C4-2B (cell line): ENCODE results near the gene NPTXR.

Source experiments
- H3K27ac ChIP-seq: fragments of 450-650 bp; 2 replicates; pipeline ENCODE4 v1.5.1; 2017
- ZFX ChIP-seq: fragments of 450-650 bp; IDR thresholded peaks from 2 replicates; pipeline ENCODE4 v1.6.1; 2017
- TF ChIP-seq, protein P1 (sequence below): fragments of 450-650 bp; conservative IDR thresholded peaks from 2 replicates; pipeline ENCODE4 v1.5.1; 2017; ENCODE audit warnings: mild to moderate bottlenecking

NPTXR gene

GRCh38 chr22:38799265-38800002 lies 44.4 kb downstream of the NPTXR start:
- TF ChIP-seq, protein P1, sequence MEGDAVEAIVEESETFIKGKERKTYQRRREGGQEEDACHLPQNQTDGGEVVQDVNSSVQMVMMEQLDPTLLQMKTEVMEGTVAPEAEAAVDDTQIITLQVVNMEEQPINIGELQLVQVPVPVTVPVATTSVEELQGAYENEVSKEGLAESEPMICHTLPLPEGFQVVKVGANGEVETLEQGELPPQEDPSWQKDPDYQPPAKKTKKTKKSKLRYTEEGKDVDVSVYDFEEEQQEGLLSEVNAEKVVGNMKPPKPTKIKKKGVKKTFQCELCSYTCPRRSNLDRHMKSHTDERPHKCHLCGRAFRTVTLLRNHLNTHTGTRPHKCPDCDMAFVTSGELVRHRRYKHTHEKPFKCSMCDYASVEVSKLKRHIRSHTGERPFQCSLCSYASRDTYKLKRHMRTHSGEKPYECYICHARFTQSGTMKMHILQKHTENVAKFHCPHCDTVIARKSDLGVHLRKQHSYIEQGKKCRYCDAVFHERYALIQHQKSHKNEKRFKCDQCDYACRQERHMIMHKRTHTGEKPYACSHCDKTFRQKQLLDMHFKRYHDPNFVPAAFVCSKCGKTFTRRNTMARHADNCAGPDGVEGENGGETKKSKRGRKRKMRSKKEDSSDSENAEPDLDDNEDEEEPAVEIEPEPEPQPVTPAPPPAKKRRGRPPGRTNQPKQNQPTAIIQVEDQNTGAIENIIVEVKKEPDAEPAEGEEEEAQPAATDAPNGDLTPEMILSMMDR, result no peak
- no peak for TF ChIP-seq ZFX
- H3K27ac ChIP-seq, result no peak overlapping the region

DNA sequence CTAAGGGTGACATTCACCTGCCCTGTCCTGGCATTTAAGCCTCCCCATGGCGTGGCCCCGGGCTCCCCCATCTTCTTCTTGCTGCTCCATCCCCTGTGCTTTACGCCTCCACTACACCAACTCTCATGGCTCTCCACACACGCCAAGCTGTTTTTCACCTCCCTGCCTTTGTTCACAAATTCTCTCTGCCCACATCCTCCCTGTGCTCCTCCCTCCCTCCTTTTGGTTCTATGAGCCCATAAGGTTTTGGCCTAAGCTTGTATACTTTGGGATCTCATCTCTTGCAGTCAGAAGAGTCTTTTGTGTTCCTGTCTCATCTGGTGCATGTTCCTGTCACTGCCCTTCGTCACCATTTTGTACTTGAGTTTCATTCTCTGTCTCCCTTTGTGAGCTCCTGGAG lies 45.3 kb downstream of the NPTXR start:
- H3K27ac ChIP-seq, result no peak overlapping the region
- TF ChIP-seq, protein P1, result no peak
- no peak for TF ChIP-seq ZFX

DNA sequence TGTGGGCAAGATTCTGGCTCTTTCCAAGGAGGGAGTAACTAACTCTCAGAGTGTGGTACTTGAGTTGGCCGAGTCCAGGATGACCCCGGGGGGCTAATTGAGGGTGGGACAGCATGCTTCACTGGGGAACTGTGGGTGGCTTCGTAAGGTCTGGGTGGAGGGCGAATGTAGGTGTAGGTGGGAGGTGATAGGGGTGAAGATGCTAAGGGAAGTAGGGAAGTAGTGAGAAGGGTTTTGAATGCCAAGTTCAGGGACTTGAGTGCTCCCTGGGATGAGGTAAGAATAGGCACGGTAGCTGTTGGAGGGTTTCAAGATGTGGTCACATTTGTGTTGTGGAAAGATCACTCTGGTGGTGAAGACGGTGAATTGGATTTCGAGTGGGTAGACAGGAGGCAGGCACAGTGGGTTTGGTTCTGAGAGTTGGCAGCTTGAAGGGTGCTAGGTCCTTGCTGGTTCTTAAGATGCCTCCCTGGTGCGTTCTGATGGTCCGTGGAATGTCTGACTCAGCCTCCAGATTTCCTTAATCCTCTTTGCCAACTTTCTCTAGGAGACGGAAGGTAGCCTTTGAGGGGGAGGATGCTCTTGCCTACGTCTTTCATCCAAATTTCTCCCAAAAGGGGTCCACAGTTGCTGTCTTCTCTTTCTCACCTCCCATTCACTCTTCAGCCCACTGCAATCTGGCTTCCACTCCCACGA lies 47.4 kb downstream of the NPTXR start:
- no peak overlapping the region for H3K27ac ChIP-seq
- TF ChIP-seq ZFX, result no peak
- TF ChIP-seq, protein P1, result no peak

GRCh38 chr22:38795569-38795968 lies 48.3 kb downstream of the NPTXR start:
- TF ChIP-seq, protein P1, result no peak
- no peak for TF ChIP-seq ZFX
- no peak overlapping the region for H3K27ac ChIP-seq

DNA sequence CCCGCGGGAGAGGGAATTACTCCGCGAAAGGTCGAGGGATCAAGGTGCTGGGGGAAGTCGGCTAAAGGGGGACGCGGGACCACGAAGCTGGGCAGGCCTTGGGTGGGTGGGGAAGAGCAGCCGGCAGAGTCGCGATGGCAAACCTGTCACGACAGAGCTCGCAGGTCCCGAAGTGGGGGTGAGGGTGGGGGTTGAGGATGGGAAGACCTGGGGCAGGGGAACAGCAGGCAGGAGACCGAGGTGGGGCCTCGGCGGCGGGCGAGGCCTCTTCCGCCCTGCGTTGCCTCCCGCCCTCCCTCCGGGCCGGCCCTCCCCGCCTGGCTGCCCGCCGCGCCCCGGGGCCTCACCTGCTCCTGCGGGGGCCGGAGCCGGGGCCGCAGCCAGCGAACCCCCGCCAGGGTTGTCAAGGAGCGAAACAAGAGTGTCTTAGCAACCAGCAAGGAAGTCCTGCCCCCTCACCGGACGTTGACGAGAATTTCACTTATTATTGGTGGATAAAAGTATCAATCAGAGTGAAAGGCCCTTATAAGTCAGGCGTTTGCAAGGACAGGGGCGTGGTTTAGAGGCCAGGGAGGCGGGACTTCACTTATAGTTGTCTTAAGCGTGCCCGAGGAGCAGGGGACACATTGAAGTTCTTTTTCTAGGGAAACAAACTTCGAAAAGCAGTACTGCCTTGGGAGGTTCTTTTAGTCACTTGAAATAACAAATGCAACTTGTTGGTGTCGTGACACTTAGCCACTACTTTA lies 49.9 kb downstream of the NPTXR start, which contains the start of gene DNAL4:
TSS of gene DNAL4 (minus strand) at position 423 of the 746 bp plus-strand sequence. CDS start 11,412 bp downstream, outside the sequence.
- peak; percentile 54 for TF ChIP-seq ZFX
- TF ChIP-seq, protein P1, result no peak
- peak within 1 kb of the TSS; percentile 67 for H3K27ac ChIP-seq

DNA sequence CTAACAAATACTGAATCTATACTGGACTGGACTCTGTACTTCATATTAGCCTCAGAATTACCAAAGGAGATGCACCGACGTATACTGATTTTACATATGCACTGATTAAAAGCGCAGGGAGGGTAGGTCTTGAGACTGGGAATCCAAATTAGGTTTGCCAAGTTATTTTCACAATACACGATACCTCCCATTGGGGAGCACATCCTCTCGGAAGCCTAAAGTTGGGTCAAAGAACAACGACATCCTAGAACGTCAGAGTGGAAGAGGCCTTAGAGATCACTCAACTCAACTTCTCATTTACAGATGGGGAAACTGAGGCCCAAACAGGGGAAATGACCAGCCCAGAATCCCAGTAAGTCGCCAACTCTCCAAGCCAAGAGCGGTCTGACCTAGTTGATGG lies 50.5 kb downstream of the NPTXR start:
- H3K27ac ChIP-seq, result peak overlapping the region; percentile 67
- TF ChIP-seq, protein P1, result no peak
- no peak for TF ChIP-seq ZFX

DNA sequence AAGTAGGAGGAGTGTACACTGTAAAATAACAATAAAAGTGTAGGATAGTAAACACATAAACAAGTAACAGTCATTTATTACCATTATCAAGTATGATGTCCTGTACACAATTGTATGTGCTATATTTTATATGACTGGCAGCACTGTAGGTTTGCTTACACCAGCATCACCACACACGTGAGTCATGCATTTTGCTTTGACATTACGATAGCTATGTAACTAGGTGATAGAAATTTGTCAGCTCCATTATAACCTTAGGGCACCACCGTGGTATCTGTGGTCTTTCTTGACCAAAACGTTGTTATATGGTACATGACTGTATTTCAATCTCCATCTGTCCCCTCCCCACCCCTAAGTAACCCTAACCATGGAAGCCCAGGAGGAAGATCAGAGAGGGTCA lies 51.0 kb downstream of the NPTXR start:
- H3K27ac ChIP-seq, result no peak overlapping the region
- TF ChIP-seq, protein P1, result no peak
- no peak for TF ChIP-seq ZFX
